Measurements from ENCODE around the gene HOXB8. TPM values are rescaled to one million over a fixed set of nuclear protein-coding genes. Genes with fewer than 3 reads are reported as not detected.

HOXB8 gene
- polyA plus RNA-seq, 1 donor from 2014 or later, result not detected

GRCh38 chr17:48565022-48565554 is 50.0 kb downstream of the HOXB8 start:
- Histone ChIP-seq H2AFZ (ENCODE audit: low read depth, low read length) (no peak overlapping the region), H3K36me3 (ENCODE audit: insufficient read depth, low read length) (no peaks in the 10 kb centered on the region), H3K9me2 (ENCODE audit: insufficient read depth, low read length) (no peaks in the 10 kb centered on the region), H3K9me3 (ENCODE audit: low read length) (no peaks in the 10 kb centered on the region), H3F3A (ENCODE audit: insufficient read depth, low read length, poor library complexity, severe bottlenecking) (no peaks in the 10 kb centered on the region), H3K27me3 (ENCODE audit: insufficient read depth, low read depth, low read length) (peaks cover 99% of the 10 kb centered on the region), H3K9ac (ENCODE audit: low read length) (no peak overlapping the region), H3K4me2 (ENCODE audit: low read length) (no peak overlapping the region), H4K20me1 (ENCODE audit: insufficient read depth) (no peaks in the 10 kb centered on the region), H3K79me2 (replicated peaks; ENCODE audit: insufficient read depth, low read length) (no peaks in the 10 kb centered on the region), H3K4me3 (ENCODE audit: low read length) (no peak overlapping the region), H3K27ac (ENCODE audit: low read length) (no peak overlapping the region)
- TF ChIP-seq TAF1 (IDR thresholded peaks at IDR 0.05; ENCODE audit: low read depth), result no peak
- TF ChIP-seq EZH2 (IDR thresholded peaks at IDR 0.05; ENCODE audit: borderline replicate concordance, insufficient read depth, low read length, poor library complexity, severe bottlenecking), result no peak
- no peak for TF ChIP-seq RAD21 (conservative IDR thresholded peaks at IDR 0.05)
- TF ChIP-seq POLR2AphosphoS5 (IDR thresholded peaks at IDR 0.05), result no peak
- TF ChIP-seq MXI1 (conservative IDR thresholded peaks at IDR 0.05; ENCODE audit: poor library complexity, severe bottlenecking), result no peak
- no peak for TF ChIP-seq EP300 (conservative IDR thresholded peaks at IDR 0.05; ENCODE audit: poor library complexity, severe bottlenecking)
- TF ChIP-seq, protein P1, sequence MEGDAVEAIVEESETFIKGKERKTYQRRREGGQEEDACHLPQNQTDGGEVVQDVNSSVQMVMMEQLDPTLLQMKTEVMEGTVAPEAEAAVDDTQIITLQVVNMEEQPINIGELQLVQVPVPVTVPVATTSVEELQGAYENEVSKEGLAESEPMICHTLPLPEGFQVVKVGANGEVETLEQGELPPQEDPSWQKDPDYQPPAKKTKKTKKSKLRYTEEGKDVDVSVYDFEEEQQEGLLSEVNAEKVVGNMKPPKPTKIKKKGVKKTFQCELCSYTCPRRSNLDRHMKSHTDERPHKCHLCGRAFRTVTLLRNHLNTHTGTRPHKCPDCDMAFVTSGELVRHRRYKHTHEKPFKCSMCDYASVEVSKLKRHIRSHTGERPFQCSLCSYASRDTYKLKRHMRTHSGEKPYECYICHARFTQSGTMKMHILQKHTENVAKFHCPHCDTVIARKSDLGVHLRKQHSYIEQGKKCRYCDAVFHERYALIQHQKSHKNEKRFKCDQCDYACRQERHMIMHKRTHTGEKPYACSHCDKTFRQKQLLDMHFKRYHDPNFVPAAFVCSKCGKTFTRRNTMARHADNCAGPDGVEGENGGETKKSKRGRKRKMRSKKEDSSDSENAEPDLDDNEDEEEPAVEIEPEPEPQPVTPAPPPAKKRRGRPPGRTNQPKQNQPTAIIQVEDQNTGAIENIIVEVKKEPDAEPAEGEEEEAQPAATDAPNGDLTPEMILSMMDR (IDR thresholded peaks at IDR 0.05; ENCODE audit: poor library complexity, severe bottlenecking), result no peak
- TF ChIP-seq SMC3 (conservative IDR thresholded peaks at IDR 0.05; ENCODE audit: poor library complexity), result no peak
- no peak for TF ChIP-seq REST (IDR thresholded peaks at IDR 0.05; ENCODE audit: borderline replicate concordance)

DNA sequence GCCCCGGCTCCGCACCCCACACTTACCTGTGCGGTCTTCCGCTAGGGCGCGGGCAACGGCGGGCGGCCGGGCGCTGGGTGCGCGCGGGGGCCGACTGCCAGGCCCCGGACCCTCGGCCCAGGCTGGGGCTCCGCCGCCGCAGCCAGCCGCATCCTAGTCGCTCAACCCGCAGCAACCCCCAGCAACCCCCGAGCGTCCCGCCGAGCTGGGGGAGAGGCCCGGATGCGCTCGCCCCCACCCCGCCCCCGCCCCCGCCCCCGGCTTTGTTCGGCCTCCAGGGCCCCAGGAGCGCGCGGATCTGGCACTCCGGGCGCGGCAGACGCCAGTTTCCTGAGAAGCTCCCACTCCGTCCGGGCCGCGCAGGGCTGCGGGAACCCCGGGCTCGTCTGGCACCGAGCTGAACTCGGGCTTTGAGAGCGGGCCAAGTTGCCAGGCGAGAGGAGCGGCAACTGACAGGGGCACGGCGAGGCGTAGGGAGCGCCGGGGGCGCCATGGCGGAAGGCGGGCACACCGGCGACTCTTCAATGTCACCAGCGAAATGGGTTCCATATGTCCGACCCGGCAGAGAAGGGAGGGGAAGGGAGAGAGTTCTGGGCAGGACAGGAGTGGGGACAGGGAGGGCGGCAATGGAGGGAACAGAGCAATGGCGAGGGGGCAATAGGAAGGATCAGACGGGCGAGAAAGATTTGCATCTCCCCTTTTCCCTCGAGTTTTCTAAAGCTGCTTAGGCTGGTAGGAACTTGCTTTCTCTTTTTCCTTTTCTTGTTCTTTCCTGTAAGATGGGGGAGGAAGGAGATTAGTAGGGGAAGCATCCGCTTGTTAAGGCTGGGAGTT is 50.7 kb downstream of the HOXB8 start:
- no peaks in the 10 kb centered on the region for H3K9me2 ChIP-seq (ENCODE audit: insufficient read depth, low read length)
- no peak overlapping the region for H3K27ac ChIP-seq (ENCODE audit: low read length)
- no peaks in the 10 kb centered on the region for H3F3A ChIP-seq (ENCODE audit: insufficient read depth, low read length, poor library complexity, severe bottlenecking)
- TF ChIP-seq EZH2 (IDR thresholded peaks at IDR 0.05; ENCODE audit: borderline replicate concordance, insufficient read depth, low read length, poor library complexity, severe bottlenecking) (peak; percentile 88), EP300 (conservative IDR thresholded peaks at IDR 0.05; ENCODE audit: poor library complexity, severe bottlenecking) (no peak)
- H2AFZ ChIP-seq (ENCODE audit: low read depth, low read length), result no peak overlapping the region
- H3K27me3 ChIP-seq (ENCODE audit: insufficient read depth, low read depth, low read length), result peaks cover 99% of the 10 kb centered on the region
- no peak overlapping the region for H3K4me3 ChIP-seq (ENCODE audit: low read length)
- no peaks in the 10 kb centered on the region for H4K20me1 ChIP-seq (ENCODE audit: insufficient read depth)
- no peaks in the 10 kb centered on the region for H3K36me3 ChIP-seq (ENCODE audit: insufficient read depth, low read length)
- no peak overlapping the region for H3K9ac ChIP-seq (ENCODE audit: low read length)
- H3K9me3 ChIP-seq (ENCODE audit: low read length), result no peaks in the 10 kb centered on the region
- H3K79me2 ChIP-seq (replicated peaks; ENCODE audit: insufficient read depth, low read length), result no peaks in the 10 kb centered on the region
- H3K4me2 ChIP-seq (ENCODE audit: low read length), result no peak overlapping the region

All from neural cell (in vitro differentiated cells).